ENCODE measurements around the gene PNPLA3.
A peak's percentile ranks its signal among the peaks of the same experiment; 100 is the strongest.

The PNPLA3 gene

DNA sequence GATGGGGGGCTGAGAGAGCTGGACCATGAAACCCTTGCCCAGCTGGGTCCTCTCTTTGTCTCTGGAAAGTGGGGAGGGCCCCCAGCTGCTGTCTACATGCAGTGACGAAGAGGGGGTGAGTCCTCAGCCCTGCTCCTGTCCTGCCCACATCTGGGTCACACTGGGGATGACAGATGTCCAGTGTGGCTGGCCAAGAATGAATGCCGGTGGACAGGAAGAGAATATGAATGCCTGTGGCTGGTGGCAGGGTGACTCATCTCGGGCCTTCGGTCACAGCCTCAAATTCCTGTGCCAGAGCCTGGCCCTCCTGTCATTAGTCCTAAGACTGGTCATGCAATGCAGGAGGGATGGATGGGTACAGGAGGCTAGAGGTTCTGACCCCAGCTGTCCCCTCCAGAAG is 2.2 kb upstream of the PNPLA3 start:
- DNase-seq (ENCODE audit: low read depth in 2 of 3, low spot score in 2 of 3): no peak

DNA sequence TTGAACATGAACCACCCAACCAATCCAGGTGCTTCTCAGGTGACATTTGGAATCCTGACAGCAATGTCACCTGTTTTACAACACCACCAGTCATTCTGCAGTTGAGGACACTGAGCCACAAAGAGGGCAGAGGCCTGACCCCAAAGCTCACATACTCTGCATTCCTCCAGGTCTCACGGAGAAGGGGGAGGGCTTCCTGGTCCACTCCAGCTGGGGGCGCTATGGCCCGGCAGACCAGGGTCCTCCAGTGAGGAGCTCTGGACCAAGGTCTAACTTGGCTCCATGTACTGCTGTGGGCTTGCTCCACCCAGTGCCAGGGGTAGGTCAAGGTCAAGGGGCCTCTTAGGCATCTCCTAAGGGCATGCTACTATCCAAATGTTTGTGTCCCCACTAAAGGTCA is 1.5 kb upstream of the PNPLA3 start:
- DNase-seq (ENCODE audit: low read depth in 2 of 3, low spot score in 2 of 3): no peak

DNA sequence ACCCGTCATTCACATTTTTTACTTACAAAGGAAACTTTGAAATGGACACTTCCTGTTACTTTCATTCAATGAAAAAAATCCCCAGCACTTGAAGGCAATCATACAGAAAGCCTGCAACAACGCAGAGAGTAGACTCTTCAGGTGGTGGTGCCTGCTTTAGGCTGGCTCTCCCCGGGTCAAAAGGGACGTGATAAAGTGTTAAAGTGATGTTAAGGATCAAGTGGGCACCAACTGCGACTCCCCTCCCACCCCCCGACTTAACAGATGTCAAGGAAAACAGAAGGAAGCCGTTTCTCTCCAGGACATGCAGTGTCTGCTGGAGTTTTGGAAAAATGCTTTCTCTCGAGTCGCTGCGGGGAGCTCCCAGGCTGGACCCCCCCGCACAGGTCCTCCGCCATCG is 414 bp upstream of the PNPLA3 start:
- DNase-seq (ENCODE audit: low read depth in 2 of 3, low spot score in 2 of 3): no peak

GRCh38 chr22:43924877-43925276 is 1.3 kb downstream of the PNPLA3 start:
- DNase-seq (ENCODE audit: low read depth in 2 of 3, low spot score in 2 of 3): no peak

GRCh38 chr22:43925433-43926348 is 2.1 kb downstream of the PNPLA3 start:
- no peak for DNase-seq (ENCODE audit: low read depth in 2 of 3, low spot score in 2 of 3)

DNA sequence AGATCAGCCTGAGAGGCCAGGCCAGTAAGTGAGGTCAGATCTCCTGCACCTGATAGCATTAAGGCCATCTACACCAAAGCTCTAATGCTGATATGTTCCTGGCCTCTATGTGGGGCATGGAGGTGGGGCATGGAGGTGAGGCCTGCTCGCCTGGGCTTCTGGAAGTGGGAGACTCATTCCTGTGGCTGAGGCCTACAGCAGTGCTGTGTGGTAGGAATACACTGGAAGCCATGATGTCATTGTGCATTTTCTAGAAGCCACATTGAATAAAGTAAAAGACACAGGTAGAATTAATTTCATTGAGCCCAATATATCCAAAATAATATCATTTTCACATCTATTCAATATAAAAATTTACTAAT is 2.7 kb downstream of the PNPLA3 start:
- DNase-seq (ENCODE audit: low read depth in 2 of 3, low spot score in 2 of 3): no peak

GRCh38 chr22:43928468-43928867 is 4.9 kb downstream of the PNPLA3 start:
- DNase-seq (ENCODE audit: low read depth in 2 of 3, low spot score in 2 of 3): no peak

DNA sequence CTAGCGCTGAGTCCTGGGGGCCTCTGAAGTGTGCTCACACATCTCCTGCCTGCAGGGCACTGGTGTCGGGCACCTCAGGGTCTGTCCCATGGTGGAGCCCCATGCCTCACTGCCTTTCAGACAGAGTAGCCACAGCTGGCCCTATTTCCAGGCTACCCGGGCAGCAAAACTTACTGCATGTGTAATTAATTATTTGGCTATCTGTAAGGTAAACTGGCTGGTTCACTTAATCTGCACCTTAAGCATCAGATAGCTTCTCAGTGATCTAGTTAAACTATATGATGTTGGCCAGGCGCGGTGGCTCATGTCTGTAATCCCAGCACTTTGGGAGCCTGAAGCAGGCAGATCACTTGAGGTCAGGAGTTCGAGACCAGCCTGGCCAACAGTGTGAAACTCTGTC is 5.3 kb downstream of the PNPLA3 start:
- no peak for DNase-seq (ENCODE audit: low read depth in 2 of 3, low spot score in 2 of 3)

DNA sequence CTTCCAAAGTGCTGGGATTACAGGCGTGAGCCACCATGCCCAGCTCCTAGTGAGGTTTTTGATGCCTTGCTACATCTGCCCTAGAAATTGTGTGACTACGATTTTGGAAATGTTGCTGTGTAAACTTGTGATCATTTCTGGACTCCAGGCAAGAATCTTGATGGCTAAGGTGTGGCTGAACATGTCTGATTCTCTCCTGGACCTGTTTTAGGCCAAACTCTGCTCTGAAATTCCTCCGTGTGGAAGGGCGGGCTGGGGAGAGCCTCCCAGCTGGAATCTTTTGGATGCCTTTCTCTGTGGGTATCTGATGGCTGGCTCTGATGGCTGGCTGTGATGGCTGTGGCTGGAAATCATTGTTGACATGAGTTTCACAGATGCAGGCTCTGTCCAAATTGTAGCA is 8.2 kb downstream of the PNPLA3 start:
- no peak for DNase-seq (ENCODE audit: low read depth in 2 of 3, low spot score in 2 of 3)

- DNase-seq (ENCODE audit: low read depth in 2 of 3, low spot score in 2 of 3): no peak
Observed at GRCh38 chr22:43941449-43941848, 17.8 kb downstream of the PNPLA3 start.

- DNase-seq (ENCODE audit: low read depth in 2 of 3, low spot score in 2 of 3): no peak
Observed at GRCh38 chr22:43944670-43945430, 21.2 kb downstream of the PNPLA3 start.

GRCh38 chr22:43945632-43946383 is 22.2 kb downstream of the PNPLA3 start:
- peak; percentile 28 to 46 (median 37) for DNase-seq (ENCODE audit: low read depth in 2 of 3, low spot score in 2 of 3)

DNA sequence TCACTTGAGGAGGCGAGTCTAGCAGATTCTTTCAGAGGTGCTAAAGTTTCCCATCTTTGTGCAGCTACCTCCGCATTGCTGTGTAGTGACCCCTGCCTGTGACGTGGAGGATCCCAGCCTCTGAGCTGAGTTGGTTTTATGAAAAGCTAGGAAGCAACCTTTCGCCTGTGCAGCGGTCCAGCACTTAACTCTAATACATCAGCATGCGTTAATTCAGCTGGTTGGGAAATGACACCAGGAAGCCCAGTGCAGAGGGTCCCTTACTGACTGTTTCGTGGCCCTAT is 22.7 kb downstream of the PNPLA3 start:
- DNase-seq (ENCODE audit: low read depth in 2 of 3, low spot score in 2 of 3): no peak

GRCh38 chr22:43948836-43949406 is 25.3 kb downstream of the PNPLA3 start:
- DNase-seq (ENCODE audit: low read depth in 2 of 3, low spot score in 2 of 3): no peak

DNA sequence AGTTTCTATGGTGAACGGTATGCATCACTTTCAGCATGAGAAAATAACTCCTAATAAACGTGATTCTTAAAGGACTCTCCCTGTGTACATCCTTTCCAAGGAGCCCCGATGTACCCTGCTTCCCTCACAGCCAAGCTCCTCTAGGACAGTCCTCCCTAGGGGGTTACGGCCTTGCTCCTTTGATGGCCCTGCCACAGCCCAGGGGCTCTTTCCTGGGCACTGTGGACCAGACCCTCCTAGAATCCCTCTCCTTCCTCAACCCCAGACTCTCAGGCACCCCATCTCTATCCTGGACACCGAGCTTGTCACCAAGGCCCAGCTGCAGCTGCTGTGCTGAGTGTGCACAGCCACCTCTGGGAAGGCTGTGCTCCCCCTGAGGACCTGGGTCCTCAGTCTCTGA is 27.8 kb downstream of the PNPLA3 start:
- DNase-seq (ENCODE audit: low read depth in 2 of 3, low spot score in 2 of 3): no peak

DNA sequence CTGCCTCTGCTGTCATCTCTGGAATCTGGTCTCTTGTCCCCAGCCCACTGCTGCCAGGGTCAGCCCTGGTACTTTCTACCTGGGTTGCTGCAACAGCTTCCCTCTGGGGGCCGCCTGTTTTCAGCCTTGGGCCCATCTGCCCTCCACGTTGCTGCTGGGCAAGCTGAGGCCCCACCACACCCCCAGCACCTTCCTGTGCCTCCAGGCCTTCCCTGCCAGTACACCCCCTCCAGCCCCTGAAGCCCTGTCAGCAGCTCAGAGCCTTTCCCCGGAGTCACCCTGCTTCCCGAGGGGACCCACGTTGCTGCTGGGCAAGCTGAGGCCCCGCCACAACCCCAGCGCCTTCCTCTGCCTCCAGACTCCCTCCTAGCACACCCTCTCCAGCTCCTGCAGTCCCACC is 28.4 kb downstream of the PNPLA3 start:
- no peak for DNase-seq (ENCODE audit: low read depth in 2 of 3, low spot score in 2 of 3)

DNA sequence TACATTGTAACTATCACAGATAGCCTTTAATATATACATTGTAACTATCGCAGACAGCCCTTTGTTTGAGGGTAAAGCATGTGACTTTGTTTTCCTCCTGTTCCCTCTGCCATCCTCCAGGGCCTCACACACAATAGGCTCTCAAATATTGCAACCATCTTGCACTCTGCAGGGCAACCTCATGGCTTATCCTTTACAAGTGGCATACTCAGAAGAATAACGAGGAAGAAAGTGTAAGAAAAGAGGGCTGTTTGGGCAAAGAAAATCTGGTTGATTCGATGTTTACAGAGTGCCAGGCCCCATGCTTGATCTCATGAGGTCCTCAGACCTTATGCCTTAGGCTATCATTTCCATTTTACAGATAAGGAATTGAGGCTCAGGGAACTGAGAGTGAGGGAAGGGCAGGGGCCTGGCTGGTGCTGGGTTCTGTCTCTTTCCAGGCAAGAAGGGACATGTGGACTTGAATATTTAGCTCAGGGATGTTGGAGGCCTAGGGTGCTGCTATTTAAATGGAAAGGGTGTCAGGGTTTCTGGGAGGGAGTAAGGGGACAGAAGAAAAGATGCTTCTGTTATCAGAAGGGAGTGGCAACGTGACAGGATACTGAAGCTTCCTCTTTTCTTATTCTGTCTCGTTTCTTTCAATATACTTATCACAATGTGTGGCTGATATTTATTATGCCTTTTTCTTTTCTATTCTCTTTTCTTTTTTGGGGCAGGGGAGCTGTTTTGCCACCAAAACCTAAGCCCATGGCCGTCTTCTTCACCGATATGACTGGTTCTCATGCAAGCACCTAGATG is 30.6 kb downstream of the PNPLA3 start:
- no peak for DNase-seq (ENCODE audit: low read depth in 2 of 3, low spot score in 2 of 3)

DNA sequence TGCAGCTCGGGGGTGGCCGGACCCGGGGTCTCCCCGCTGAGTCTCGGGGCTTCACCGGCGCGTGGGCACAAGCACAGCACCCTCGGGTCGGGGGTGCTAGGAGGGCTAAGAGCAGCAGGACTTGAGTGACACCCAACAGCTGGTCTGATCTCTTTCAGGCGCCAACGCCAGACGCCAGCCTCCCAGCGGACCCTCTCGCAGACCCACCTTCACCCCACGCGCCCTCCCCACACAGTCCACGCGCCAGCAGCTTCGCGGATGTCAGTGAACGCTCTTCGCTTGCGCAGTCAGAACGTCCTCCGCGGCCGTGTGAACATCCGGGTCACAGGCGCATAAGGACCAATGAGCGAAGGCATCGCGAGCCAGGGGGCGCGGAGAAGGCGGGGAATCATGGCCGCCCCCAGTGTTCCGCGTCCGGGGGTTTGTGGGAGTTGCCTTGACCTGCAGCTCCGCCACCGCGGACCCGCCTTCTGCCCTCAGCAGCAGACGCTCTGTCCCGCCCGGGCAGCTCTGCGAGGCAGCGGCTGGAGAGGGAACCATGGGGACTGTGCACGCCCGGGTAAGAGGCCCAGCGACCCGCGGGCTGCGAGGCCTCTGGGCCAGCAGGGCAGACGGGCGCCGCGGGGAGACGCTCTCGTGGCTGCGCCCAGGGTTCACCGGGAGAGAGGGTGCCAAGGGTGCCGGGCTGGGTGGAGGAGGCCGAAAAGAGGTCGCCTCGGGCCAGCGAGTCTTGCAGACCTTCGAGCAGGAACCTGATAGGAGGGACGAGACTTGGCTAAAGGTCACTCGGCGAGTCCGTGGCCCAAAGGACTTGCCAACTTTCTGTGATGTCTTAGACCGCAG is 31.7 kb downstream of the PNPLA3 start, which contains the start of gene SAMM50:
Gene SAMM50, plus strand, starts transcription at position 403 of the 843 bp plus-strand sequence. Its CDS starts 136 bp downstream, at position 539.
- peak; percentile 77 to 81 (median 77) for DNase-seq (ENCODE audit: low read depth in 2 of 3, low spot score in 2 of 3)

DNA sequence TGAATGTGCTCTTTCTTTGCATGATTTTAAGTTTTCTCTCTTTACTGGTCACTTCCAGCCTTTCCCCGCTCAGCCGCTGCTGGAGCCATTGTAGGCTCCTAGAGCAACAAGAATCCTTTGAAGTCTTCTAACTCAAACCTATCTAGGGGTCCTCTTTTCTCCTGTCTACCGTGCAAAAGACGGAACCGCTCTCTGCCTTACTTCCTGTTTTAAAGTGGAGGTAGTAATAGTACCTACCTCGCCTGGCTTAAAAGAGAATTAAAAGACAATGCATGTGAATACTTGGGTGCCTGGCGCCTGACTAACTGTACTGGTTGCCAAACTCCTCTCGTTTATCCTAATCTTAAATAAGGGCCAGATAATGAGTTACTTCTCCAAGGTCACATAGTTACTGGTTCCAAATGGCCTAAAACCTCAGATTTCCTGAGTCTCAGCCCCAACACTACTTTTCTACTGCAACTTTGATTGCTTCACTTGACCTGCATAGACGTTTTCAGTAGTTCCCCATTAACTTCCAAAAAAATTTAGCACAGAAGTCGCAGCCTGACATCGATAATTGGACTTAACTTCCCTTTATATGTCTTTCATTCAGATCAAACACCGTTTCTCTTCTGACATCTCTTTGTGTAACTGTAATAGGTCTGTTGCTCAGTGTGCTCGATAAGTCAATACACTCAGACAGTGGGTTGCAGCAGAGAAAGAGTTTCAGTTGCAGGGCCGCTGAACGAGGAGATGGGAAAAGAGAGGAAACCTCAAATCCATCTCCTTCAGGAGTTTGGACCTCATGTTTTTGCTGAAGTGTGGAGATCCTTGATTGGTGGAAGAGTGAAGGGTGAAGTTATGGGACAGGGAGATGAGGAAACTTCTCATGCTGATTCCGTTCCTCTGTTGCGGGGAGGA is 32.5 kb downstream of the PNPLA3 start:
- DNase-seq (ENCODE audit: low read depth in 2 of 3, low spot score in 2 of 3): no peak

Measured in activated CD8-positive, alpha-beta memory T cell treated with anti-CD3 and anti-CD28 coated beads for 48 hours (primary cell).